GM10266 (cell line): ENCODE measurements around the gene ZNRF3.

Source experiments
- DNase-seq: peaks from one replicate; pipeline ENCODE4 v3.0.0; 2012; ENCODE audit errors: extremely low spot score
- CTCF ChIP-seq: IDR thresholded peaks from 2 replicates; pipeline ENCODE4 v1.5.1; 2012; ENCODE audit warnings: mild to moderate bottlenecking, low read depth; ENCODE audit not compliant: control insufficient read depth, insufficient read depth; ENCODE audit errors: missing control alignments

The ZNRF3 gene

GRCh38 chr22:28981818-28982499 is 98.6 kb downstream of the ZNRF3 start:
- TF ChIP-seq CTCF: no peak
- no peak for DNase-seq

- no peak for TF ChIP-seq CTCF
- DNase-seq: no peak
Observed at GRCh38 chr22:28983190-28983589, 99.8 kb downstream of the ZNRF3 start.

GRCh38 chr22:28983788-28984441 is 100.5 kb downstream of the ZNRF3 start:
- no peak for TF ChIP-seq CTCF
- no peak for DNase-seq

- TF ChIP-seq CTCF: no peak
- DNase-seq: no peak
Observed at GRCh38 chr22:28984482-28985158, 101.2 kb downstream of the ZNRF3 start.

- DNase-seq: no peak
- no peak for TF ChIP-seq CTCF
Observed at GRCh38 chr22:28985581-28986290, 102.4 kb downstream of the ZNRF3 start.

- TF ChIP-seq CTCF: no peak
- no peak for DNase-seq
Observed at GRCh38 chr22:28986366-28986765, 103.0 kb downstream of the ZNRF3 start.
